Ectodermal cell (in vitro differentiated cells): ENCODE results near the gene SMYD2. TPM values are rescaled to one million over a fixed set of nuclear protein-coding genes. Genes with fewer than 3 reads are reported as not detected.

Source experiments
- H3K27ac ChIP-seq: 2 replicates; pipeline ENCODE4 v1.7.0; 2013; ENCODE audit warnings: mild to moderate bottlenecking, low read depth, low read length; ENCODE audit not compliant: insufficient read depth, poor library complexity, severe bottlenecking
- H3K27me3 ChIP-seq: 2 replicates; pipeline ENCODE4 v1.7.0; 2013; ENCODE audit warnings: mild to moderate bottlenecking, low read length; ENCODE audit not compliant: insufficient read depth, control insufficient read depth, poor library complexity, severe bottlenecking
- H3K36me3 ChIP-seq: one replicate; pipeline ENCODE4 v1.7.0; 2013; ENCODE audit warnings: low read length; ENCODE audit not compliant: control insufficient read depth, insufficient read depth
- H3K4me1 ChIP-seq: one replicate; pipeline ENCODE4 v1.7.0; 2013; ENCODE audit warnings: low read length; ENCODE audit not compliant: control insufficient read depth, insufficient read depth
- H3K4me3 ChIP-seq: 2 replicates; pipeline ENCODE4 v1.7.0; 2013; ENCODE audit warnings: low read depth, low read length, control low read depth; ENCODE audit not compliant: insufficient read depth
- H3K9me3 ChIP-seq: 2 replicates; pipeline ENCODE4 v1.7.0; 2013; ENCODE audit warnings: mild to moderate bottlenecking, low read length, moderate library complexity; ENCODE audit not compliant: control insufficient read depth
- WGBS, 2 experiments: methylation state at CpG; one replicate each; pipeline ENCODE4 v1.1.7; 2013; ENCODE audit warnings: missing lambda C conversion rate in 2 of 2; 5-methylcytosine and 5-hydroxymethylcytosine counted together
- polyA plus RNA-seq, 4 experiments: library from polyadenylated mRNA; stranded (reverse); fragments of 50-300 nt; gene quantifications; one replicate each; pipeline ENCODE4 v1.2.3, GENCODE V29; 2013

Gene SMYD2, protein sequence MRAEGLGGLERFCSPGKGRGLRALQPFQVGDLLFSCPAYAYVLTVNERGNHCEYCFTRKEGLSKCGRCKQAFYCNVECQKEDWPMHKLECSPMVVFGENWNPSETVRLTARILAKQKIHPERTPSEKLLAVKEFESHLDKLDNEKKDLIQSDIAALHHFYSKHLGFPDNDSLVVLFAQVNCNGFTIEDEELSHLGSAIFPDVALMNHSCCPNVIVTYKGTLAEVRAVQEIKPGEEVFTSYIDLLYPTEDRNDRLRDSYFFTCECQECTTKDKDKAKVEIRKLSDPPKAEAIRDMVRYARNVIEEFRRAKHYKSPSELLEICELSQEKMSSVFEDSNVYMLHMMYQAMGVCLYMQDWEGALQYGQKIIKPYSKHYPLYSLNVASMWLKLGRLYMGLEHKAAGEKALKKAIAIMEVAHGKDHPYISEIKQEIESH
- 25.7 TPM for polyA plus RNA-seq (2013, experiment 1 of 4)
- 26.4 TPM for polyA plus RNA-seq (2013, experiment 2 of 4)
- 22.4 TPM for polyA plus RNA-seq (2013, experiment 3 of 4)
- 24.4 TPM for polyA plus RNA-seq (2013, experiment 4 of 4)

GRCh38 chr1:214281021-214281719, at the start of gene SMYD2:
Gene SMYD2 (plus strand): TSS chr1:214281159. CDS start chr1:214281255, 96 bp downstream.
- peaks cover 17% of the 10 kb centered on the region for H3K27me3 ChIP-seq
- H3K9me3 ChIP-seq: no peaks in the 10 kb centered on the region
- H3K27ac ChIP-seq: peak within 1 kb of the TSS; percentile 84
- H3K4me3 ChIP-seq: peak within 1 kb of the TSS; percentile 88
- peaks cover 5% of the 10 kb centered on the region for H3K4me1 ChIP-seq
- 0% methylated on average over 94 of the region's 94 CpGs for WGBS, 2 experiments
- no peaks in the 10 kb centered on the region for H3K36me3 ChIP-seq

- 90% methylated on average over 9 of the region's 9 CpGs for WGBS, 2 experiments
- Histone ChIP-seq H3K9me3 (no peaks in the 10 kb centered on the region), H3K27ac (no peak overlapping the region), H3K27me3 (no peaks in the 10 kb centered on the region), H3K4me1 (no peaks in the 10 kb centered on the region), H3K36me3 (no peaks in the 10 kb centered on the region), H3K4me3 (no peak overlapping the region)
Measured at GRCh38 chr1:214233856-214234634, 46.9 kb upstream of the SMYD2 start.

- no peak overlapping the region for H3K4me3 ChIP-seq
- no peaks in the 10 kb centered on the region for H3K36me3 ChIP-seq
- 86 to 88% methylated on average over 3 of the region's 3 CpGs for WGBS, 2 experiments
- H3K27ac ChIP-seq: no peak overlapping the region
- no peaks in the 10 kb centered on the region for H3K9me3 ChIP-seq
- H3K4me1 ChIP-seq: no peaks in the 10 kb centered on the region
- no peaks in the 10 kb centered on the region for H3K27me3 ChIP-seq
Measured at GRCh38 chr1:214234635-214235025, 46.3 kb upstream of the SMYD2 start.

DNA sequence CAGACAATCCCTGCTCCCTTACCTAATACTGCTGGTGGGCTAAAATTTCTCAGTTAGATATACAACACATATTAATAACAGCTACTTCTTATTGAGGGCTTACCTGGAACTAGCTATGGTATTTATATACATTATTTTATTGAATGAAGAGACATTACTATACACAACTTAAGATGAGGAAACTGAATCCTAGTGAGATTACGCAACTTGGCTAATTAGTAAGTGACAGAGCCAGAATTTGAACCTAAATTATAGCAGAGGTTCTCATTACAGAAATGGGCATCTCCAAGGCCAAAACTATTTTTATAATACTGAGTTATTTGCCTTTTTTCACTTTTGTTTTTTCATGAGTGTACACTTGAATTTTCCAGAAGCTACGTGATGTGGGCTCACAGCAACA, 44.5 kb upstream of the SMYD2 start:
- H3K36me3 ChIP-seq: no peaks in the 10 kb centered on the region
- WGBS, 2 experiments: 63 to 83% methylated on average over 2 of the region's 2 CpGs

GRCh38 chr1:214241060-214241459, 39.9 kb upstream of the SMYD2 start:
- H3K36me3 ChIP-seq: no peaks in the 10 kb centered on the region
- no peak overlapping the region for H3K27ac ChIP-seq
- H3K4me1 ChIP-seq: no peaks in the 10 kb centered on the region
- H3K4me3 ChIP-seq: no peak overlapping the region
- H3K9me3 ChIP-seq: no peaks in the 10 kb centered on the region
- H3K27me3 ChIP-seq: no peaks in the 10 kb centered on the region
- WGBS, 2 experiments: 95 to 99% methylated on average over 5 to 7 of the region's 7 CpGs

More for the DNA sequence above, 44.5 kb upstream of the SMYD2 start:
- H3K27me3 ChIP-seq: no peaks in the 10 kb centered on the region
- H3K27ac ChIP-seq: no peak overlapping the region
- H3K4me1 ChIP-seq: no peaks in the 10 kb centered on the region
- no peaks in the 10 kb centered on the region for H3K9me3 ChIP-seq
- no peak overlapping the region for H3K4me3 ChIP-seq

GRCh38 chr1:214244252-214244651, 36.7 kb upstream of the SMYD2 start:
- Histone ChIP-seq H3K4me3 (no peak overlapping the region), H3K9me3 (no peaks in the 10 kb centered on the region), H3K27ac (no peak overlapping the region), H3K4me1 (peaks cover 2% of the 10 kb centered on the region), H3K36me3 (no peaks in the 10 kb centered on the region), H3K27me3 (no peaks in the 10 kb centered on the region)
- 92 to 95% methylated on average over 20 of the region's 20 CpGs for WGBS, 2 experiments

DNA sequence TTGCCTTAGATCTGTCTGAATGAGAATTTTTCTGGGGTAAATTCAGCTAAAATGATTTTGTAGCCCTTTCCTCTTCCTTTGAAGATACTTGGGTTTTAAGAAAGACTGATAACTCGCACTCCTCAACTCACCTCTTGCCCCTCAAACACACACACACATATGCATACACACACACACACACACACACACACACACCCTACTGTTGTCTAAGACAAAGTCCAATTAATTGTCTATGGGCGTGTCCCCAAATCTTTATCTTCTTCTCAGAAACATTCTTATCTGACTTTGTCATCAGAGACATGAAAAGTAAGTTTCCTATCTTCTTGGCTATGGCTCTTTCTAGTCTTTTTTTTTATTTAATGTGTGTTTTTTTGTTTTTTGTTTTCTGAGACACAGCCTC, 36.1 kb upstream of the SMYD2 start:
- no peaks in the 10 kb centered on the region for H3K36me3 ChIP-seq
- H3K9me3 ChIP-seq: no peaks in the 10 kb centered on the region
- H3K27me3 ChIP-seq: no peaks in the 10 kb centered on the region
- H3K4me3 ChIP-seq: no peak overlapping the region
- no peak overlapping the region for H3K27ac ChIP-seq
- peaks cover 2% of the 10 kb centered on the region for H3K4me1 ChIP-seq
- WGBS, 2 experiments: 92 to 94% methylated on average over 2 of the region's 2 CpGs

DNA sequence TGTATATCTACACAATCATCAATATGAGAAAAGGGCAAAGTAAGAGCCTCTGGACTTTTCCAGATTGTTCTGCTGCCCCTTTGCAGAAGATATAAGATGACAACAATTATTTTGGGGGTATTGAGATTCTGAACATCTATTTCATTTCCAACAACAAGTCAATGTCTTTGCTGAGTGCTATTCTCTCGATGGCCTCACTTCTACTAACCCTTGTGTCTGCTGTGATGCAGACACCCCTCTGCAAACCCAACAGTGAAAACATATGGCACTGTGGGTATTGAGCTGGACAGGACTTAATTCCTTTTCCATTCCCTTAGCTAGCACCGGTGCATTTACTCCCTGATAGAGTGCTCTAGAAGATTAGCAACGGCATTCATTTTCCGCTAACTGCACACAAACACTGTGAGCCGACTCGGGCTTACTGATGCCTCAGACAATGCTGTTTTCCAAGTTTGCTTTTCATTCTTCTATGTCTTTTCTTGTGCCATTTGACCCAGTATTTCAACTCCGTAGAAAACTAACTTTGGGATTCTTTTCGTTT, 33.4 kb upstream of the SMYD2 start:
- no peak overlapping the region for H3K27ac ChIP-seq
- WGBS, 2 experiments: 81 to 82% methylated on average over 8 of the region's 8 CpGs

DNA sequence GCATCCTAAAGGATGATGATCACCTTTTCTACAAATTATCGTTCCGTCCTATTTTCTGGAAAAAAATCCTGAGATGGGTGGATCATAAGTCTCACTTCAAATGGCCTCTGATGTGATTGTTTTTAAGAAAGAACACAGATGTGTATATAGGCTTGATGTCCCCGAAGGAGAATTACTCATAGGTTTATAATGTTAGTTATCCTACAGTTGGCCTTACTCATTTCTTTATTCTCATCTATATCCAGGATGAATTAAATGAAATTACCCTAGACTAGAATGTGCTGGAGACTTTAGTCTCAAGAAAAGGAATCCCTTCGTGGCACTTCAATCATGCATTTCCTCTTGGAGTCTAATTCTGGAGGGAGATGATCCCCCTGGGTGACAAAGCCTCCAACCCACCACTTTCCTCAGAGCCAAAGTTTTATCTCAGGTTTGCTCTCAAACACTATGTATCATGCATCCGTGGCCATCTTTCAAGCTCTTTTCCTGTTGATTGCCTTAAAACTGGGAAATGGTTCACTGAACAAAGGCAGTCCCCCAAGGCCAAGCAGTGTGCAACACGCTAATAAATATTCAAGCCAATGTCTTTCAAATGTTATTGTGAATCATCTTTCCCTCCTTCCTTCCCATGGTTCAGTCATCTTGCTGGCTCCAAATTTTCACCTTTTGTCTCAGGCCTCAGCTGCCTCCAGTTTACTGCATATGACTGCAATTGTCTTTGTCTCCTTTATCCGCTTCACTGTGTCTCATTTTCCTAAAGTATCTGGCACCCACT, 32.5 kb upstream of the SMYD2 start:
- 90 to 92% methylated on average over 6 to 7 of the region's 7 CpGs for WGBS, 2 experiments
- H3K27me3 ChIP-seq: no peaks in the 10 kb centered on the region
- no peak overlapping the region for H3K27ac ChIP-seq
- peaks cover 2% of the 10 kb centered on the region for H3K4me1 ChIP-seq
- H3K9me3 ChIP-seq: no peaks in the 10 kb centered on the region
- no peak overlapping the region for H3K4me3 ChIP-seq
- no peaks in the 10 kb centered on the region for H3K36me3 ChIP-seq

More for the DNA sequence above, 33.4 kb upstream of the SMYD2 start:
- no peaks in the 10 kb centered on the region for H3K36me3 ChIP-seq
- H3K4me1 ChIP-seq: peaks cover 2% of the 10 kb centered on the region
- H3K27me3 ChIP-seq: no peaks in the 10 kb centered on the region
- no peaks in the 10 kb centered on the region for H3K9me3 ChIP-seq
- no peak overlapping the region for H3K4me3 ChIP-seq
